ENCODE measurements around the gene EXOSC2.
A peak's percentile ranks its signal among the peaks of the same experiment; 100 is the strongest.
"Not testable (repeated sequence)": the region's sequence is repeated elsewhere in the genome, so short reads cannot be mapped to it uniquely, and the experiment has no call there.

The EXOSC2 gene

DNA sequence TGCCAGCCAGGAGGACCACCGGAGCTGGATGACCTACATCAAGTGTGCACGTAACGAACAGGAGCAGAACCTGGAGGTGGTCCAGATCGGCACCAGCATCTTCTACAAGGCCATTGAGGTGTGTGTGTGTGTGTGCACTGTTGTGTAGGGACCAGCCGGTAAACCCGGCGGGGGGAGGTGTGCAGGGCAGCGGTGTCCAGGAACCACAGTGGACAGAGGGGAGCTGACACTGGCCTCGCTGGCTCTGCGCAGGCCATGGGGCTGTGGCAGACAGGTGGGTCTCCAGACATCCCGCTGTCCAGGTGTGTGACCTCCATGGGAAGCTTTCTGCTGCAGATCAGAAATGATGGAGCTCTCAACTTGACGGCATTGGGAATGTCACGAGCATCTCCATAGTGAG, 25.4 kb upstream of the EXOSC2 start:
- no peak for DNase-seq (ENCODE audit: low spot score)

DNA sequence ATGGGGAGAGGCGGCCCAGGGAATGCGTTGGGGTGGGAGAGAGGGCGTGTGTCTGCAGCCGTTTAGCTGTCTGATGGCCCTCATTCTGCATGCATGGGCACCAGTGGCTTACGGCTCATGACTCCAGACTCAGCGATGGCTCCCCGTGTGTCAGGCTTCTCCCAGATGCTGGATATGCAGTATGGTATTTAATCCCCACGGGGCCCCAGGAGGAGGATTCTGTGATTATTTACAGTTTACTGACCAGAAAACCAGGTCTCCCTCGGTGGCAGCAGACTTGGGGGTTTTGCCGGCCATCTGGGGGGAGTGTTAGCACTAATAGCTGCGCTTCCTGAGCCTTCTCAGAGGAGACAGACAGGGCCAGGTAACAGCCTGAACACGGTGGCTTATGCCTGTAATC, 24.9 kb upstream of the EXOSC2 start:
- DNase-seq (ENCODE audit: low spot score): no peak

DNA sequence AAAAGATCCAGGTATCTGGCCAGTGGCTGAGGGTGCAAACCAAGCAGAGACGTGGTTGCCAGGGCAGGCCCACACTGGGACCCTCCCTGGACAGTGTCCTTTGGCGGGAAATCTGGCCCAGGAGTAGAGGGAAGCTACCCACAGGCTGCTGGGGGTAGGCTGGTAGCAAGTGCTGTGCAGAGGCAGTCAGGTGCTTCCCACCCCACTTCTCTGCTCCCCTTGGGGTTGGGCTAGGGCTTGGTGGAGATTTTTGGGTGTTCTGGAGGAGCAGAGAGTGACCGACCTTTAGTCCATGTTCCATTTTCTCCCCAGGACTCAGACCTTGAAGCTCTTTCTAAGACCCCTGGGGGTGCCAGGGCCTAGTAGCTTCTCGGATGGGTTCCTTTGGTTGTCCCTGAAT, 23.6 kb upstream of the EXOSC2 start:
- DNase-seq (ENCODE audit: low spot score): no peak

- no peak for DNase-seq (ENCODE audit: low spot score)
Observed at GRCh38 chr9:130670644-130671043, 22.9 kb upstream of the EXOSC2 start.

DNA sequence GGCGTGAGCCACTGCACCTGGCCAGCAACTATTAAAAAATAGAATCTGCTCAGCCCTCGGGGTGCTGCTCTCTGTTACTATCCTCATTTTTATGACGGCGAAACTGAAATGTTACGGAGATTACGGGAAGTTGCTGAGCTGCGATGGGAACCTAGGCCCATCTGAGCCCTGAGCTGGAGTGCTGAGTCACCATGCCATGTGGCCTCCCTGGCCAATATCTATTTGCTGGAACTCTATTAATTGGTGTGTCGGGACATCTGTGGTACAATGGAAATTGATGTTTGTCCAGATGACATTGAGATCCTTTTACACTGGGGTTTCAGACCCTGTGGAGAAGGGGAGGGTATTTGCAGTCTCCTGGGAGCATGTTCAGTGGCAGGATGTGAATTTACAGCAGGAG, 21.1 kb upstream of the EXOSC2 start:
- no peak for DNase-seq (ENCODE audit: low spot score)

DNA sequence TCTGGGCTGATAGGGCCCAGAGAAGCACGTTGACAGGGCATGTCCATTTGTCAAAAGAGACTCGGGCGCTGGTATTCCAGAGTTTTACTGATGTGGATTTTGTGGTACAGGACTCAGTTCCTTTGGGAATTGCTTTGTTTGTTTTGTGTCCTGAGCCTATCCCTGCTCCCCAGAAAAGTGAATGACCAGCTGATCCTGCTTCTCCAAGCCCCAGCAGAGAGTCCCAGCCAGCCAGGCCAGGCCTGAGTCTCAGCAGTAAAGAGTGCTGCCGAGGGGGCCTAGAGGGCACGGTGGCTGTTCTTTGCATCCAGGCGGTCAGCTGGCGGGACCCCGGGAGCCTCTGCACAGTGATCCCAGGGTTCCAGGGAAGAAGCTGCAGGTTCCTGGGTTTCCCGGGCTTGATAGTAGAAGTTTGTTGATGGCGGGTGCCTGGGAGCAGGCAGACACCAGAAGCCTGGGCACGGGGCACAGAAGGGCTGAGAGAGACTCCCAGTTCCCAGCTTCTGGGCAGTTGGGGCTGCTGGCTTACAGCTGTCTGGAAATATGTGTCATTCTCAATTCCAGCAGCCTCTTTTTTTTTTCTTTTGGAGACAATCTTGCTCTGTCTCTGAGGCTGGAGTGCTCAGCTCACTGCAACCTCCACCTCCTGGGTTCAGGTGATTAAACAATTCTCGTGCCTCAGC, 20.5 kb upstream of the EXOSC2 start:
- DNase-seq (ENCODE audit: low spot score): no peak

DNA sequence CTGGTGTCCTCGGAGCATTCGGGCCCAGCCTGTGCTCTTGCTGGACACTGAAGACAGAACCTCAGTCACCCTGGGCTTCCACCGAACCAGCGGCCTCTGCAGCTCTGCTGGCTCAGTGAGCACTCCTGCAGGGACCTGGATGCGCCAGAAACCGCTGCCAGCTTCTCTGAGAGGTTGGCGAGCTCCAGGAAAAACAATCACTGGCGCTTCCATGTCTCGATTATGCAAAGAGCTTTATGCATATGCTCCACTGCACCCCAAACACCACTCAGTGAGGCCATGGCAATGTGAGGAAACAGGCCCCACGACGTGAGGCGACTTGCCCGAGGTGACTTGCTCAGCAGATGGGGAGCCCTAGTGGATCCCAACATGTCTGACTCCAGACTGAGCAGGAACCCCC, 18.2 kb upstream of the EXOSC2 start:
- DNase-seq (ENCODE audit: low spot score): no peak

- no peak for DNase-seq (ENCODE audit: low spot score)
Observed at GRCh38 chr9:130677252-130677651, 16.3 kb upstream of the EXOSC2 start.

- DNase-seq (ENCODE audit: low spot score): no peak
Observed at GRCh38 chr9:130680836-130681768, 12.5 kb upstream of the EXOSC2 start.

DNA sequence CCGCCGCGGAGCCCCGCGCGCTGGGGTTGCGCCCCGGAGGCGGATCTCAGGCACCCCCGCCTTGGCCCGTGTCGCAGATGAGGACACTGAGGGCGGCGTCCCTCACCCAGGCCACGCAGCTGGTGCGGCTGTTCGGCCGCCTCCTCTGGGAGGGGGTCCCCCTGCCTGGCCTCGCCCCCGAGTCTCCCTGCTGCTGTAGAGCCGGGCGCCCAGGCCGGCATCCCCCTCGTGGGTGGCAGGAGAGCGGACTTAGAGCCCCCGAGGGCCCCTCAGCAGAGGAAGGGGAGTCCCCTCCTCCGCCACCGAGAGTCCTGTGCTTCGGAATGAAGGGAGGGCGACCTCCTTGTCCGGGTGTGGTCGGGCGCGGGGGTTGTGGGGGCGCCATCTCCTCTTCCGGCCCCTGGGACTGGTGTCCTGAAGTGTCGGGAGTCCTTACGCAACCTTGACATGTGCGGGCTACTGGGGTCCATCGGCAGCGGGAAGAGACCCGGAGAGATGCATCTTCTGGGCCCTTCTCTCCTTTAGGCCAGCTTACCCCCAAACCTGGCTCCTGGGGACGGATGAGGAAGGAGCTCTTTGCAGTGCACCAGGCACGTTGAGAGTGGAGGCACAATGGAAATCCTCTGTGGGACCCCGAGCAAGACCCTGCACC, 11.7 kb upstream of the EXOSC2 start:
- peak; percentile 30 for DNase-seq (ENCODE audit: low spot score)

DNA sequence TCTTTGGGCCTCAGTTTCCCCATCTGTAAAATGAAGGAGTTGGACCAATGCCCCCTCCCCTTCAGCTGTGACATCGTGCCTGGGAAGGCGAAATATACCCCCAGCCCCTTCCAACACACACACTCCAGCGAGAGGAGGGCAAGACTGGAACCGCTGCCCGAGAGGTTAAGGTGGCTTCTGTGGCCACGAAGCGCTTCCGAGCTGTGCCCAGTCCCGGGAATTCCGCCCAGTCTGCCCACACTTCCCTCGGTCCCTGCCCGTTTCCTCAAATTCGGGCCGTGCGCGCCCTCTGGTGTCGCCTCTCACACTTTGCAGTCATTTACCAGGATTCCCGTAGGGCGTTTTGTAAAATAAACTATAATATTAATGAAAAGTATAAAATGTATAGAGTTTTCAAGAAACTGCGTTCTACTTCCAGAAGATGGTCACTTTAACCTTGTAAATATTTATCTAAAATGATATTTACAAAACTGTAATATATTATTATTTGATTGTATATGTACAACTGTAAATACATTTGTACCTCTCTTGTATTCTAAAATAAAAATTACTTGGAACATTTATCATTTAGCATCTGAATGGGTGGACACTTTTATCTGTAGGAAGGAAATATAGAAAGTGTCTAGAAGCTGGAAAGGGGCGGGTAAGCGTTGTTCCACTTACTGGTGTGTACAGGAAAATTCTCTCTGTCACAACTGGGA, 11.0 kb upstream of the EXOSC2 start:
- peak; percentile 64 for DNase-seq (ENCODE audit: low spot score)

GRCh38 chr9:130685104-130685503, 8.5 kb upstream of the EXOSC2 start:
- DNase-seq (ENCODE audit: low spot score): no peak

DNA sequence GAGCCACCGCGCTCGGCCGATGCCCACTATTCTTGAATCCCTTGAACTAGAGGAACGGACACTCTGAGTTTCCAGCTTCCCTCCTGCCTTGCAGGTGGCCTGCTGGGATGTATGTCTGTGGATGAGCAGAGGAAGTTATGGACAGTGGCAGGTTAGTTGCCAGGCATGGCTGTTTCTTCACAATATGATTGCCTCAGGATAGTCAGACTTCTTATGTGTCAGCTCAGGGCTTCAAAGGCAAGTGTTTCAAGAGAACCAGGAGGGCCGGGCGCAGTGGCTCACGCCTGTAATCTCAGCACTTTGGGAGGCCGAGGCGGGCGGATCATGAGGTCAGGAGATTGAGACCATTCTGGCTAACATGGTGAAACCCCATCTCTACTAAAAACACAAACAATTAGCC, 7.6 kb upstream of the EXOSC2 start:
- not testable (repeated sequence) for DNase-seq (ENCODE audit: low spot score)

GRCh38 chr9:130687615-130688014, 6.0 kb upstream of the EXOSC2 start:
- no peak for DNase-seq (ENCODE audit: low spot score)

- no peak for DNase-seq (ENCODE audit: low spot score)
Observed at GRCh38 chr9:130688072-130688471, 5.5 kb upstream of the EXOSC2 start.

- DNase-seq (ENCODE audit: low spot score): no peak
Observed at GRCh38 chr9:130689572-130689936, 4.0 kb upstream of the EXOSC2 start.

GRCh38 chr9:130689937-130690700, 3.5 kb upstream of the EXOSC2 start:
- peak; percentile 97 for DNase-seq (ENCODE audit: low spot score)

DNA sequence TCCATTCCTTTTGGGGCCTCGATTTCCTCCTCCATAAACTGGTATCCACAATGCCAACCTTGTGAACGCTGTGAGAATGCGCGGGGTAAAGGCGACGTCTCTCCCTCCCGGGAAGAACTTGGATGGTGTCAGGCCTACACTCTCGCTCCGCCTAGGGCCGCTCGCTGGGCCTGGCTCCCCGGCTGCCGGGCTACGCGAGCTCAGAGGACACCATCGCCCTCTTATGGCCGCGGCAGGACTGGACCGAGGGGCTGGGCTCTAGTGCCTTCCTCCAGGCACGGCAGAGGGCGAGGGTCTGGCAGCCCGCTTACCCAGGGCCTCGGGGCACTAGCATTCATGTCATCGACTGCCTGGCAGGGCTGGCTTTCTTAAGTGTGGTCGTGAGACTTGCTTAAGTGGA, 1.3 kb upstream of the EXOSC2 start:
- DNase-seq (ENCODE audit: low spot score): no peak

DNA sequence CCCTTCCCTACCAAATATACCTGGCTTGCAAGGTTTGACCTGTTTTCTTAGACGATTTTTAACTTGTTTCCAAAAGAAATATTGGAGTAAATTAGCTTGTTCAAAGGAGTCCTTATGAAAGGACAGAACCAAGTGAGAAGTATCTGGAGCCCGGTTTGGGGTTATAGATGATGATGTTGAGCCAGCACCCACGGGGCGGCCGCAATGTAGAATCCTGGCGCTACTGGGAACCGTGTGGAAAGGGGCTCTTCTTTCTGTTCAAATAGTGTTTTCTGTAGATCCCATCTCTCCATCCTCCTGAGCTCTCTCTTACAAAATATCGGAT, 517 bp upstream of the EXOSC2 start:
- DNase-seq (ENCODE audit: low spot score): no peak

GRCh38 chr9:130694205-130694604, 625 bp downstream of the EXOSC2 start:
- peak; percentile 34 for DNase-seq (ENCODE audit: low spot score)

- DNase-seq (ENCODE audit: low spot score): no peak
Observed at GRCh38 chr9:130696139-130696650, 2.6 kb downstream of the EXOSC2 start.

GRCh38 chr9:130696996-130697395, 3.4 kb downstream of the EXOSC2 start:
- no peak for DNase-seq (ENCODE audit: low spot score)

Data from NAMALWA (cell line).